ENCODE data around the gene DPEP3.
A peak's percentile ranks its signal among the peaks of the same experiment; 100 is the strongest.
"Not testable (repeated sequence)": the region's sequence is repeated elsewhere in the genome, so short reads cannot be mapped to it uniquely, and the experiment has no call there.

DPEP3 gene

GRCh38 chr16:67939507-67940445 is 40.5 kb downstream of the DPEP3 start:
- Histone ChIP-seq H3K9ac (ENCODE audit: low read depth, low read length) (no peak overlapping the region), H3K4me3 (ENCODE audit: low read depth, low read length) (no peak overlapping the region)

DNA sequence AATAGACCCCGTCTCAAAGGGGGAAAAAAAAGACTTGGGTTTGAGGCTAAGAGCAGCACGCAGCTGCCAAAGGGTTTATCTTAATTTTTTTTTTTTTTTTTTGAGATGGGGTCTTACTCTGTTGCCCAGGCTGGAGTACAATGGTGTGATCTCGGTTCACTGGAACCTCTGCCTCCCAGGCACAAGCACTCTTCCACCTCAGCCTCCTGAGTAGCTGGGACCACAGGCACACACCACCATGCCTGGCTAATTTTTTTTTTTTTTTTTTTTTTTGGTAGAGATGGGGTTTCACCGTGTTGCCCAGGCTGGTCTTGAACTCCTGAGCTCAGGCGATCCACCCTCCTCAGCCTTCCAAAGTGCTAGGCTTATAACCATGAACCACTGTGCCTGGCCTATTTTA is 42.6 kb downstream of the DPEP3 start:
- H3K9ac ChIP-seq (ENCODE audit: low read depth, low read length); H3K4me3 ChIP-seq (ENCODE audit: low read depth, low read length); H3K36me3 ChIP-seq (ENCODE audit: control insufficient read depth, insufficient read depth, low read length); H3K27me3 ChIP-seq (ENCODE audit: control insufficient read depth, insufficient read depth, low read length); H3K4me1 ChIP-seq (ENCODE audit: control insufficient read depth, insufficient read depth, low read length); H3K9me3 ChIP-seq (ENCODE audit: control insufficient read depth, insufficient read depth, low read length): not testable (repeated sequence)

More at GRCh38 chr16:67939507-67940445, 40.5 kb downstream of the DPEP3 start:
- H3K9me3 ChIP-seq (ENCODE audit: control insufficient read depth, insufficient read depth, low read length): no peaks in the 10 kb centered on the region
- peaks cover 12% of the 10 kb centered on the region for H3K36me3 ChIP-seq (ENCODE audit: control insufficient read depth, insufficient read depth, low read length)
- H3K27me3 ChIP-seq (ENCODE audit: control insufficient read depth, insufficient read depth, low read length): no peaks in the 10 kb centered on the region
- H3K4me1 ChIP-seq (ENCODE audit: control insufficient read depth, insufficient read depth, low read length): peaks cover 5% of the 10 kb centered on the region

DNA sequence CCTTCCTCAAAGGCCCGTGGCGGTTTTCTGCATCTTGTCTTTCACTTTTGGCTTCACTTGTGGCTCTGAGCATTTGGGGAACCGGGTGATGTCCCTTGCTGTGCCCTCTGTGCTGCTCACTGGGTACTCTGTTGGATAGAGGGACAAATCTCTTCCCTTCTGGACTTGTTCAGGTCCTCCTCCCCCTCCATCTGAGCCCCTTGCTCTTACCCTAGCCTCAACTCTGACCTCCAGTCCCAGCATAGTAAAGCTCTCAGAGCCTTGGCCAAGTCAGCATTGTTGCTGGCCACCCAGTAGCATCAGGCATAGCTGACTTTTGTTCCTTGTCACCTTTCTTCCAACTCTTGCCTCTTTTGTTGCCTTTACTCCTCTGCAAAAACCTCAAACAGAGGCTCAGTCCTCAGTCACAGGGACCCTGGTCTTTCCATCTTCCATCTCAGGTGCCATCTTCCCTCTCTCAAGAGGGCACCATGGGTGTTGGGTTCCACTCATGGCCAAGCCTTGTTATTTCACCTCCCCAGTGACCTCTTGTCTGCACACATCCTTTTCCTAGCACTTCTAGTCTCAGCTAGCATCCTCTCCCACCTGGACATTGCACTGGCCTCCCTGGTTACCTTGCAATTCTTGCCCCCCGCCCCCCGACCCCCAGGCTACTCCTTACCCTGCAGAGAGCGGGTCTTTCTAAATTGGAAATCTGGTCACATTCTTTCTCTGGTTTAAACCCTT is 43.3 kb downstream of the DPEP3 start:
- H3K4me3 ChIP-seq (ENCODE audit: low read depth, low read length): peak overlapping the region; percentile 99
- H3K27me3 ChIP-seq (ENCODE audit: control insufficient read depth, insufficient read depth, low read length): no peaks in the 10 kb centered on the region
- no peaks in the 10 kb centered on the region for H3K9me3 ChIP-seq (ENCODE audit: control insufficient read depth, insufficient read depth, low read length)
- H3K9ac ChIP-seq (ENCODE audit: low read depth, low read length): peak overlapping the region; percentile 97
- peaks cover 7% of the 10 kb centered on the region for H3K36me3 ChIP-seq (ENCODE audit: control insufficient read depth, insufficient read depth, low read length)
- H3K4me1 ChIP-seq (ENCODE audit: control insufficient read depth, insufficient read depth, low read length): peaks cover 8% of the 10 kb centered on the region

DNA sequence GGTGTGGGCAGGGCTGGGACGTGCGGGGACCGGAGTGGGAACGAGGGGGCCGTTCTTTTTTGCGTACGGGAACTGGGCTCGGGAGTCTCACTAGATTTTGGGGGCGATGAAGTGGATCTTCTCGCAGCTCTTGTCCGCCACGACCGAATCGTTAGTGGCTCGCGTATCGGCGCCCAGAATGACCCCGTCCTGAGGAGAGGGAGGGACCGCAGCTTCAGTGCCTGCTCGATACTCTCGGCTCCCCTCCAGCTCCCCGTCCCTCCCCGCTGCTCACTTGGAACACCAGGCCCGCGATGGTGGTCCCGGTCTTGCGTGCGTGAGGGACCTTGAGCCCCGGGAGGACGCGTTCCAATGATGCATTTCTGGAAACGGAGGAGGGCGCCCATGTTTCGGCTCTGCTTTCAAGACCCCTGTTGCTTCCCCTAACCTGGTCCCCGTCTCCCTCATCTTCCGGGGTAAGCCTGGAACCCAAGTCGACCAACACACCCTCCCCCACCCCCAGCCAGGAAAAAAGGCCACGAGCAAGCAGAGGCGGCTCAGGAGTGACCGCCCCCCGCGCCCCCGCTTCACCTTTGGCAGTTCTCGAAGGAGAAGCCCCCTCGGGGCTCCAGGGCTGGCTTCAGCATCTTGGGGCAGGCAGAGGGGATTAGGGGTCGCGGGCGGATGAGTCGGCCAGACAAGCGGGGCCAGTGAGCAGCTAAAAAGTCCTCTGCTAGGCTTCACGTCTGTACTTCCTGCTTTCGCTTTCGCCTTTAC is 44.0 kb downstream of the DPEP3 start, which contains the start of gene PSMB10:
TSS of gene PSMB10 (minus strand) at position 727 of the 756 bp plus-strand sequence. CDS start at position 626, 101 bp downstream.
- Histone ChIP-seq H3K4me1 (ENCODE audit: control insufficient read depth, insufficient read depth, low read length) (peaks cover 8% of the 10 kb centered on the region), H3K4me3 (ENCODE audit: low read depth, low read length) (peak within 1 kb of the TSS; percentile 99), H3K9me3 (ENCODE audit: control insufficient read depth, insufficient read depth, low read length) (no peaks in the 10 kb centered on the region), H3K27me3 (ENCODE audit: control insufficient read depth, insufficient read depth, low read length) (no peaks in the 10 kb centered on the region), H3K9ac (ENCODE audit: low read depth, low read length) (peak within 1 kb of the TSS; percentile 97), H3K36me3 (ENCODE audit: control insufficient read depth, insufficient read depth, low read length) (peaks cover 7% of the 10 kb centered on the region)

- peak overlapping the region; percentile 99 for H3K4me3 ChIP-seq (ENCODE audit: low read depth, low read length)
- H3K27me3 ChIP-seq (ENCODE audit: control insufficient read depth, insufficient read depth, low read length): no peaks in the 10 kb centered on the region
- peaks cover 8% of the 10 kb centered on the region for H3K4me1 ChIP-seq (ENCODE audit: control insufficient read depth, insufficient read depth, low read length)
- H3K9me3 ChIP-seq (ENCODE audit: control insufficient read depth, insufficient read depth, low read length): no peaks in the 10 kb centered on the region
- peaks cover 11% of the 10 kb centered on the region for H3K36me3 ChIP-seq (ENCODE audit: control insufficient read depth, insufficient read depth, low read length)
- peak overlapping the region; percentile 97 for H3K9ac ChIP-seq (ENCODE audit: low read depth, low read length)
Observed at GRCh38 chr16:67935402-67936123, 44.7 kb downstream of the DPEP3 start.

DNA sequence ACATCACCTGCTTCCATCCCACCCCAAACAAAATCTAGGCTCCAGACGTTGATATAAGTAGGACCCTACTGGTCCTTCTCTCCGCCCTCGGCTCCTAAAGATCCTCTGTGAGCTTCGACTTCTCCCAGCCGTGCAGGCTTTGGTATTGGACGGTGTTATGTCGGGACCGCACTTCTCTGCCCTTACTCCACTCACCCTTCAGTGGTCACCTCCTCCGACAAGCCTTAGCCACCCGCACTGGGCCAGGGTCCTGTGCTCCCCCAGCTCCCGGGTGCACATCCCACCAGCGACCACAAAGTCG is 45.2 kb downstream of the DPEP3 start:
- Histone ChIP-seq H3K27me3 (ENCODE audit: control insufficient read depth, insufficient read depth, low read length) (no peaks in the 10 kb centered on the region), H3K4me3 (ENCODE audit: low read depth, low read length) (peak overlapping the region; percentile 99), H3K9ac (ENCODE audit: low read depth, low read length) (peak overlapping the region; percentile 89), H3K4me1 (ENCODE audit: control insufficient read depth, insufficient read depth, low read length) (peaks cover 8% of the 10 kb centered on the region), H3K36me3 (ENCODE audit: control insufficient read depth, insufficient read depth, low read length) (peaks cover 16% of the 10 kb centered on the region), H3K9me3 (ENCODE audit: control insufficient read depth, insufficient read depth, low read length) (no peaks in the 10 kb centered on the region)

DNA sequence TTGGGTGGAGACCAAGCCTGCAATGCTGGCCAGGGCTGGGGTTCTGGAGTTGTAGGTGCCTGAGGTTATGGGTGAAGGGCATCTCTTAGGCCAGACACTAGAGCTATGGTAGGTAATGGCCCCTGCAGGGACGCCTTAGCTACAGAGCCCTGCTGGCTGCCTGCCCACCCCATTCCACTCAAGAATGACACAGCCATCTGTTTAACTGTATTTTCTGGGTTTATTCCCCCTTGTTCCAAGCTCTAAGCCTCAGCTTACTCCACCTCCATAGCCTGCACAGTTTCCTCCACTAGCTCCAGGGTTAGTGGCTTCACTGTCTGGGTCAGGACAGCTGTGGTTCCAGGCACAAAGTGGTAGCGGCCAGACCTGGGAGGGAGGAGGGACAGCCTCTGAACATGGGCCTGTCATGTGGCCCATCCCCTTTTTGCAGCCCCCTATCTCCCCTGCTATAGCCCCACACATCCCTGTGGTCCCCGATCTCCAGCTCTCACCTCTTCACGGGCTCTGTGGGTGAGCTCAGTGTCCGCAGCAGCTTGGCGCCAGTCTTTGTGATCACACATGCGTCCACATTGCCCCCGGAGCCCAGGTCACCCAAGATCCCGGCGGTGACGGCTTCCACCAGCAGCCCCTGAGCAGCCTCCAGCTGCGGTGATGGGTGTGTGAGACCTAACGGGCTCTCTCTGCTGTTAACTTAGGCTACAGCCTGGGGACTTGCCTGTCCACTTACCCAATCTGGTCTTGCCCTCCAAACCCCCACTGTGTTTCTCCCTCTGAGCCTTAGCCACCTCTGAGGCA is 45.8 kb downstream of the DPEP3 start:
- Histone ChIP-seq H3K9me3 (ENCODE audit: control insufficient read depth, insufficient read depth, low read length) (no peaks in the 10 kb centered on the region), H3K27me3 (ENCODE audit: control insufficient read depth, insufficient read depth, low read length) (no peaks in the 10 kb centered on the region), H3K36me3 (ENCODE audit: control insufficient read depth, insufficient read depth, low read length) (peaks cover 18% of the 10 kb centered on the region), H3K9ac (ENCODE audit: low read depth, low read length) (no peak overlapping the region), H3K4me3 (ENCODE audit: low read depth, low read length) (peak overlapping the region; percentile 99), H3K4me1 (ENCODE audit: control insufficient read depth, insufficient read depth, low read length) (peaks cover 8% of the 10 kb centered on the region)

GRCh38 chr16:67933805-67934204 is 46.5 kb downstream of the DPEP3 start:
- H3K4me1 ChIP-seq (ENCODE audit: control insufficient read depth, insufficient read depth, low read length): peaks cover 8% of the 10 kb centered on the region
- no peak overlapping the region for H3K4me3 ChIP-seq (ENCODE audit: low read depth, low read length)
- H3K9me3 ChIP-seq (ENCODE audit: control insufficient read depth, insufficient read depth, low read length): no peaks in the 10 kb centered on the region
- peaks cover 21% of the 10 kb centered on the region for H3K36me3 ChIP-seq (ENCODE audit: control insufficient read depth, insufficient read depth, low read length)
- peak overlapping the region; percentile 26 for H3K9ac ChIP-seq (ENCODE audit: low read depth, low read length)
- no peaks in the 10 kb centered on the region for H3K27me3 ChIP-seq (ENCODE audit: control insufficient read depth, insufficient read depth, low read length)

DNA sequence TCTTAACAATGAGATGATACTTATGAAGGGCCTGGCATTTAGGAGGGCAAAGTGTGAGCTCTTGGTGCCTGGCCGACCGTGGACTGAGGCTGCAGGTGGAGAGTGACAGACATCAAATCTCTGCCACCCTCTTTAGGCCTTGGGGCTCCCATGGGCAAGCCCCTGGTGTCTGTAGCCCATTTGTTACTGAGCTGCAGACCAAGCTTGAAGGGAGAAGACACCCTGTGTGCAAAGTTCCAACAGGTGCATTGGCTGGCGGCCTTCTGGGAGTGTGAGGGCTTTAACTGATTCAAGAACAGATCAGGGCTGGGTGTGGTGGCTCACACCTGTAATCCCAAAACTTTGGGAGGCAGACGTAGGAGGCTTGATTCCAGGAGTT is 47.8 kb downstream of the DPEP3 start:
- no peaks in the 10 kb centered on the region for H3K27me3 ChIP-seq (ENCODE audit: control insufficient read depth, insufficient read depth, low read length)
- no peaks in the 10 kb centered on the region for H3K9me3 ChIP-seq (ENCODE audit: control insufficient read depth, insufficient read depth, low read length)
- H3K4me3 ChIP-seq (ENCODE audit: low read depth, low read length): no peak overlapping the region
- H3K4me1 ChIP-seq (ENCODE audit: control insufficient read depth, insufficient read depth, low read length): peaks cover 8% of the 10 kb centered on the region
- H3K36me3 ChIP-seq (ENCODE audit: control insufficient read depth, insufficient read depth, low read length): peaks cover 22% of the 10 kb centered on the region
- no peak overlapping the region for H3K9ac ChIP-seq (ENCODE audit: low read depth, low read length)

GRCh38 chr16:67931712-67932461 is 48.4 kb downstream of the DPEP3 start, which contains the start of gene CTRL:
TSS of gene CTRL (minus strand) at chr16:67931862. CDS start at chr16:67931852, 10 bp downstream.
- no peak within 1 kb of the TSS for H3K9ac ChIP-seq (ENCODE audit: low read depth, low read length)
- H3K9me3 ChIP-seq (ENCODE audit: control insufficient read depth, insufficient read depth, low read length): no peaks in the 10 kb centered on the region
- no peak within 1 kb of the TSS for H3K4me3 ChIP-seq (ENCODE audit: low read depth, low read length)
- H3K4me1 ChIP-seq (ENCODE audit: control insufficient read depth, insufficient read depth, low read length): peaks cover 4% of the 10 kb centered on the region
- no peaks in the 10 kb centered on the region for H3K27me3 ChIP-seq (ENCODE audit: control insufficient read depth, insufficient read depth, low read length)
- peaks cover 24% of the 10 kb centered on the region for H3K36me3 ChIP-seq (ENCODE audit: control insufficient read depth, insufficient read depth, low read length)
